HCT116 (cell line): ENCODE measurements around the gene ZMYM4. TPM values are rescaled to one million over a fixed set of nuclear protein-coding genes. Genes with fewer than 3 reads are reported as not detected.

Source experiments
- ATAC-seq: fragments of 200-7000 bp; cut with Tn5 transposase; 2 replicates; pipeline ENCODE4 v1.9.1; 2020; ENCODE audit warnings: mild to moderate bottlenecking, moderate library complexity
- BruUV-seq: library from RNA; stranded (reverse); fragments of 400-500 nt; replicated peaks from 2 replicates; lab custom pipeline; 2021; lab: Mats Ljungman, UMichigan
- CTCF ChIA-PET: fragments of 300-600 bp; sonication (Branson Sonifier 250); formaldehyde crosslinking; loops from one replicate; lab custom pipeline; 2021; ENCODE audit warnings: antibody characterized with exemption; lab: Charles Lee
- POLR2A ChIA-PET: fragments of 300-600, 350-600 bp; sonication (Branson Sonifier 250); formaldehyde crosslinking; loops from one replicate; lab custom pipeline; 2021; ENCODE audit warnings: antibody characterized with exemption; lab: Charles Lee
- RAD21 ChIA-PET, 2 experiments: fragments of 300-600 bp; sonication (Branson Sonifier 250); formaldehyde crosslinking; loops; one replicate each; lab custom pipeline; 2023; ENCODE audit warnings: low total read pairs in 2 of 2; ENCODE audit not compliant: uncharacterized antibody in 2 of 2, unreplicated experiment in 2 of 2, low non-redundant PET in 1 of 2; lab: Charles Lee
- DNase-seq: peaks from one replicate; pipeline ENCODE4 v3.0.0-alpha.2; 2010; ENCODE audit warnings: low read depth, low spot score
- H2AFZ ChIP-seq: fragments of 200-600 bp; shearing (Covaris generic), sonication (generic); 2 replicates; pipeline ENCODE4 v1.6.1; 2017; ENCODE audit warnings: low read depth, mixed run types, mixed read lengths, antibody characterized with exemption, low read length; ENCODE audit not compliant: poor library complexity, severe bottlenecking
- H3K27ac ChIP-seq: 2 replicates; pipeline ENCODE4 v1.5.1; 2012; ENCODE audit warnings: low read depth, low read length
- H3K27me3 ChIP-seq: fragments of 200-600 bp; sonication (generic); 2 replicates; pipeline ENCODE4 v1.6.1; 2016; ENCODE audit warnings: mixed run types, low read length, mixed read lengths; ENCODE audit not compliant: insufficient read depth
- H3K36me3 ChIP-seq, 2 experiments: fragments of 200-500 bp in 1 of 2; fragments of 200-600 bp in 1 of 2; sonication (Bioruptor generic) in 1 of 2; sonication (generic) in 1 of 2; 2 replicates each; pipeline versions ENCODE4 v1.5.1 to v1.6.1; 2014 to 2016; ENCODE audit warnings: low read length in 2 of 2, inconsistent platforms in 1 of 2, mixed read lengths in 1 of 2, mixed run types in 1 of 2; ENCODE audit not compliant: insufficient read depth in 2 of 2, control insufficient read depth in 1 of 2
- H3K4me1 ChIP-seq, 2 experiments: fragments of 200-600 bp in 1 of 2; sonication (generic) in 1 of 2; 2 replicates each; pipeline versions ENCODE4 v1.5.1 to v1.6.1; 2012 to 2017; ENCODE audit warnings: low read length in 2 of 2, inconsistent platforms in 1 of 2, mild to moderate bottlenecking in 1 of 2, mixed read lengths in 1 of 2, mixed run types in 1 of 2, moderate library complexity in 1 of 2; ENCODE audit not compliant: insufficient read depth in 2 of 2, control insufficient read depth in 1 of 2
- H3K4me2 ChIP-seq: fragments of 200-600 bp; sonication (generic); 2 replicates; pipeline ENCODE4 v1.6.1; 2017; ENCODE audit warnings: mixed run types, low read length, mixed read lengths
- H3K4me3 ChIP-seq, 2 experiments: fragments of 200-600 bp in 1 of 2; sonication (generic) in 1 of 2; replicated peaks in 1 of 2; 2 replicates each; pipeline ENCODE4 v1.5.1; 2011 to 2016; ENCODE audit warnings: low read length in 2 of 2, control low read depth in 1 of 2, low read depth in 1 of 2, mild to moderate bottlenecking in 1 of 2, mixed read lengths in 1 of 2, mixed run types in 1 of 2
- H3K79me2 ChIP-seq: fragments of 200-600 bp; sonication (generic); 2 replicates; pipeline ENCODE4 v1.6.1; 2017; ENCODE audit warnings: mild to moderate bottlenecking, mixed run types, low read length, moderate library complexity, mixed read lengths; ENCODE audit not compliant: insufficient read depth
- H3K9ac ChIP-seq: fragments of 200-600 bp; sonication (generic); 2 replicates; pipeline ENCODE4 v1.6.1; 2016; ENCODE audit warnings: low read length, mixed read lengths
- H3K9me2 ChIP-seq: fragments of 200-600 bp; sonication (generic), shearing (Covaris generic); 2 replicates; pipeline ENCODE4 v1.6.1; 2017; ENCODE audit warnings: mixed run types, mild to moderate bottlenecking, moderate library complexity; ENCODE audit not compliant: insufficient read depth
- H3K9me3 ChIP-seq, 2 experiments: fragments of 200-500 bp in 1 of 2; fragments of 200-600 bp in 1 of 2; sonication (Bioruptor generic) in 1 of 2; sonication (generic) in 1 of 2; 2 replicates each; pipeline ENCODE4 v1.6.1; 2014 to 2017; ENCODE audit warnings: low read length in 2 of 2, mixed read lengths in 2 of 2, inconsistent platforms in 1 of 2, low read depth in 1 of 2, mild to moderate bottlenecking in 1 of 2, mixed run types in 1 of 2, moderate library complexity in 1 of 2; ENCODE audit not compliant: control insufficient read depth in 1 of 2, insufficient read depth in 1 of 2
- H4K20me1 ChIP-seq: fragments of 200-600 bp; sonication (generic), shearing (Covaris generic); 2 replicates; pipeline ENCODE4 v1.6.1; 2017; ENCODE audit warnings: mixed run types, mild to moderate bottlenecking, moderate library complexity; ENCODE audit not compliant: insufficient read depth
- ATF3 ChIP-seq: IDR thresholded peaks from 2 replicates; pipeline ENCODE4 v1.6.1; 2012
- EGR1 ChIP-seq: IDR thresholded peaks from 2 replicates; pipeline ENCODE4 v1.6.1; 2012; ENCODE audit warnings: low read depth
- ELF1 ChIP-seq: IDR thresholded peaks from 2 replicates; pipeline ENCODE4 v1.6.1; 2012; ENCODE audit warnings: low read depth, borderline replicate concordance
- EZH2 ChIP-seq: fragments of 200-600 bp; sonication (generic); IDR thresholded peaks from 2 replicates; pipeline ENCODE4 v1.6.1; 2017; ENCODE audit warnings: antibody characterized with exemption, mixed run types
- EZH2phosphoT487 ChIP-seq: fragments of 200-600 bp; IDR thresholded peaks from 2 replicates; pipeline ENCODE4 v1.6.1; 2018; ENCODE audit warnings: antibody characterized with exemption, borderline replicate concordance
- FOSL1 ChIP-seq: IDR thresholded peaks from 2 replicates; pipeline ENCODE4 v1.6.1; 2012; ENCODE audit warnings: low read depth
- JUND ChIP-seq: IDR thresholded peaks from 2 replicates; pipeline ENCODE4 v1.6.1; 2012
- RAD21 ChIP-seq: IDR thresholded peaks from 2 replicates; pipeline ENCODE4 v1.6.1; 2012; ENCODE audit warnings: low read depth, mild to moderate bottlenecking
- SP1 ChIP-seq: IDR thresholded peaks from 2 replicates; pipeline ENCODE4 v1.6.1; 2012; ENCODE audit warnings: low read depth
- YY1 ChIP-seq: IDR thresholded peaks from 2 replicates; pipeline ENCODE4 v1.6.1; 2011; ENCODE audit warnings: low read length, low read depth, moderate library complexity, mild to moderate bottlenecking; ENCODE audit not compliant: insufficient replicate concordance; ENCODE audit errors: extremely low read depth
- ZBTB33 ChIP-seq: IDR thresholded peaks from 2 replicates; pipeline ENCODE4 v1.6.1; 2011; ENCODE audit warnings: mild to moderate bottlenecking, low read length, moderate library complexity; ENCODE audit not compliant: insufficient replicate concordance; ENCODE audit errors: extremely low read depth
- ZFX ChIP-seq: fragments of 450-650 bp; IDR thresholded peaks from 2 replicates; pipeline ENCODE4 v1.6.1; 2017
- intact Hi-C: fragments of 100-400 bp; cut with micrococcal nuclease; formaldehyde crosslinking; loops from 2 replicates; pipeline ENCODE4 v1.10.0; 2022
- total RNA-seq: library from RNA; stranded (reverse); gene quantifications from one replicate; pipeline ENCODE4 v1.2.1, GENCODE V29; 2021; ENCODE audit not compliant: unreplicated experiment
- TF ChIP-seq, protein P1 (sequence below): IDR thresholded peaks from 2 replicates; pipeline ENCODE4 v1.6.1; 2012
- TF ChIP-seq, protein P2 (sequence below), 3 experiments: fragments of 200-600 bp in 1 of 3; sonication (generic) in 1 of 3; IDR thresholded peaks in 2 of 3; conservative IDR thresholded peaks in 1 of 3; 2 replicates each; pipeline ENCODE4 v1.5.1; 2012 to 2017; ENCODE audit warnings: low read depth in 2 of 3, low read length in 2 of 3, antibody characterized with exemption in 1 of 3, borderline replicate concordance in 1 of 3, control low read depth in 1 of 3, mild to moderate bottlenecking in 1 of 3, mixed read lengths in 1 of 3, mixed run types in 1 of 3, moderate library complexity in 1 of 3; ENCODE audit not compliant: insufficient read depth in 1 of 3

The ZMYM4 gene
- total RNA-seq, 1 experiment from 2014 or later: 58.0 TPM

- RAD21 ChIA-PET: no interaction called here
- ATAC-seq: no peak
- POLR2A ChIA-PET: no interaction called here
- intact Hi-C loops: loop anchor here (10.0 kb wide), 1 partner anchor 440 kb away; the partner anchor contains the start of gene SMIM12
- Histone ChIP-seq H3K9ac (no peak overlapping the region), H3K79me2 (peaks cover 42% of the 10 kb centered on the region), H3K9me2 (no peaks in the 10 kb centered on the region), H3K36me3 (peaks cover 0 to 2% of the 10 kb centered on the region in 2 experiments; a peak in 2 of 4 replicates), H3K4me2 (no peak overlapping the region), H3K27ac (no peak overlapping the region), H2AFZ (no peak overlapping the region), H4K20me1 (no peaks in the 10 kb centered on the region), H3K9me3 (no peaks in the 10 kb centered on the region), H3K4me1 (no peaks in the 10 kb centered on the region), H3K27me3 (no peaks in the 10 kb centered on the region), H3K4me3 (no peak overlapping the region)
- no peak for DNase-seq
- no TSS peak for BruUV-seq
- TF ChIP-seq FOSL1 (no peak), YY1 (no peak), ELF1 (no peak)
- TF ChIP-seq, protein P1, sequence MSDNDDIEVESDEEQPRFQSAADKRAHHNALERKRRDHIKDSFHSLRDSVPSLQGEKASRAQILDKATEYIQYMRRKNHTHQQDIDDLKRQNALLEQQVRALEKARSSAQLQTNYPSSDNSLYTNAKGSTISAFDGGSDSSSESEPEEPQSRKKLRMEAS: no peak
- CTCF ChIA-PET: no interaction called here
Measured at GRCh38 chr1:35294809-35295208, 26.3 kb downstream of the ZMYM4 start.

DNA sequence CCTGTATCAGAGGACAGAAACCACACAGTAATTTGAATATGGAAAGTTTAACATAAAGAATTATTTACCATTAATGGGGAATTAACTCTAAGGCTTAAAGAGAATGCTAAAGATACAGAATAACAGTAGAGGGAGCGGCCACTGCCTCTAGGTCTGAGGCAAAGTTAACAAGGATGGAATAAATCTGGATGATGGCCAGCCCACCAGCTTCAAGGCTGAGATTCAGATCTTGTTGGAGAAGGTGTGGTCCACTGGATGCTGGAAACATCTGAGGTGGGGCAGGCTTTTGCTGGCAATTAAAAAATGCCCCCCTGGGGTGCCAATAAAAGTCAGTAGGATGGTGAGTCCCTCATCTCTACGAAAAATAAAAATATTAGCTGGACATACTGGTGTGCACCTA is 29.4 kb downstream of the ZMYM4 start:
- Histone ChIP-seq H3K36me3 (peaks cover 0 to 2% of the 10 kb centered on the region in 2 experiments; a peak in 1 of 4 replicates), H3K27me3 (no peaks in the 10 kb centered on the region), H3K9me3 (no peaks in the 10 kb centered on the region), H3K79me2 (peaks cover 33% of the 10 kb centered on the region), H3K4me2 (no peak overlapping the region), H3K4me3 (no peak overlapping the region), H4K20me1 (no peaks in the 10 kb centered on the region), H3K27ac (no peak overlapping the region), H2AFZ (no peak overlapping the region), H3K9me2 (no peaks in the 10 kb centered on the region), H3K9ac (no peak overlapping the region), H3K4me1 (no peaks in the 10 kb centered on the region)
- BruUV-seq: no TSS peak
- ChIA-PET POLR2A (no interaction called here), CTCF (interaction anchor here (1.3 to 1.4 kb wide), 2 partner anchors 9 to 96 kb away, joined by 3 read pairs; no protein-coding TSS in a partner anchor), RAD21 (no interaction called here)
- DNase-seq (no peak), ATAC-seq (no peak)
- intact Hi-C loops: loop anchor here (1.0 to 10.0 kb wide), 2 partner anchors 96 to 443 kb away; partner anchors contain the start of gene SMIM12
- TF ChIP-seq SP1 (no peak), EZH2phosphoT487 (no peak), EGR1 (no peak), ATF3 (no peak), ZBTB33 (no peak), EZH2 (no peak), ELF1 (no peak), ZFX (no peak), JUND (no peak), RAD21 (no peak)
- TF ChIP-seq, protein P2, sequence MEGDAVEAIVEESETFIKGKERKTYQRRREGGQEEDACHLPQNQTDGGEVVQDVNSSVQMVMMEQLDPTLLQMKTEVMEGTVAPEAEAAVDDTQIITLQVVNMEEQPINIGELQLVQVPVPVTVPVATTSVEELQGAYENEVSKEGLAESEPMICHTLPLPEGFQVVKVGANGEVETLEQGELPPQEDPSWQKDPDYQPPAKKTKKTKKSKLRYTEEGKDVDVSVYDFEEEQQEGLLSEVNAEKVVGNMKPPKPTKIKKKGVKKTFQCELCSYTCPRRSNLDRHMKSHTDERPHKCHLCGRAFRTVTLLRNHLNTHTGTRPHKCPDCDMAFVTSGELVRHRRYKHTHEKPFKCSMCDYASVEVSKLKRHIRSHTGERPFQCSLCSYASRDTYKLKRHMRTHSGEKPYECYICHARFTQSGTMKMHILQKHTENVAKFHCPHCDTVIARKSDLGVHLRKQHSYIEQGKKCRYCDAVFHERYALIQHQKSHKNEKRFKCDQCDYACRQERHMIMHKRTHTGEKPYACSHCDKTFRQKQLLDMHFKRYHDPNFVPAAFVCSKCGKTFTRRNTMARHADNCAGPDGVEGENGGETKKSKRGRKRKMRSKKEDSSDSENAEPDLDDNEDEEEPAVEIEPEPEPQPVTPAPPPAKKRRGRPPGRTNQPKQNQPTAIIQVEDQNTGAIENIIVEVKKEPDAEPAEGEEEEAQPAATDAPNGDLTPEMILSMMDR (IDR thresholded peaks at IDR 0.05 in 2 of 3, conservative IDR thresholded peaks at IDR 0.05 in 1 of 3; ENCODE audit: borderline replicate concordance in 1 of 3, insufficient read depth in 1 of 3, low read depth in 2 of 3, low read length in 2 of 3): no peak
